HCT116 (cell line): Measurements from ENCODE around the gene ZBTB47. TPM values are rescaled to one million over a fixed set of nuclear protein-coding genes. Genes with fewer than 3 reads are reported as not detected.
A peak's percentile ranks its signal among the peaks of the same experiment; 100 is the strongest.

Experiments used
- ATAC-seq: fragments of 200-7000 bp; cut with Tn5 transposase; 2 replicates; pipeline ENCODE4 v1.9.1; 2020; ENCODE audit warnings: mild to moderate bottlenecking, moderate library complexity
- BruUV-seq: library from RNA; stranded (reverse); fragments of 400-500 nt; replicated peaks from 2 replicates; lab custom pipeline; 2021; lab: Mats Ljungman, UMichigan
- CTCF ChIA-PET: fragments of 300-600 bp; sonication (Branson Sonifier 250); formaldehyde crosslinking; loops from one replicate; lab custom pipeline; 2021; ENCODE audit warnings: antibody characterized with exemption; lab: Charles Lee
- POLR2A ChIA-PET: fragments of 300-600, 350-600 bp; sonication (Branson Sonifier 250); formaldehyde crosslinking; loops from one replicate; lab custom pipeline; 2021; ENCODE audit warnings: antibody characterized with exemption; lab: Charles Lee
- RAD21 ChIA-PET, 2 experiments: fragments of 300-600 bp; sonication (Branson Sonifier 250); formaldehyde crosslinking; loops; one replicate each; lab custom pipeline; 2023; ENCODE audit warnings: low total read pairs in 2 of 2; ENCODE audit not compliant: uncharacterized antibody in 2 of 2, unreplicated experiment in 2 of 2, low non-redundant PET in 1 of 2; lab: Charles Lee
- DNase-seq: peaks from one replicate; pipeline ENCODE4 v3.0.0-alpha.2; 2010; ENCODE audit warnings: low read depth, low spot score
- H2AFZ ChIP-seq: fragments of 200-600 bp; shearing (Covaris generic), sonication (generic); 2 replicates; pipeline ENCODE4 v1.6.1; 2017; ENCODE audit warnings: low read depth, mixed run types, mixed read lengths, antibody characterized with exemption, low read length; ENCODE audit not compliant: poor library complexity, severe bottlenecking
- H3K27ac ChIP-seq: 2 replicates; pipeline ENCODE4 v1.5.1; 2012; ENCODE audit warnings: low read depth, low read length
- H3K27me3 ChIP-seq: fragments of 200-600 bp; sonication (generic); 2 replicates; pipeline ENCODE4 v1.6.1; 2016; ENCODE audit warnings: mixed run types, low read length, mixed read lengths; ENCODE audit not compliant: insufficient read depth
- H3K36me3 ChIP-seq, 2 experiments: fragments of 200-500 bp in 1 of 2; fragments of 200-600 bp in 1 of 2; sonication (Bioruptor generic) in 1 of 2; sonication (generic) in 1 of 2; 2 replicates each; pipeline versions ENCODE4 v1.5.1 to v1.6.1; 2014 to 2016; ENCODE audit warnings: low read length in 2 of 2, inconsistent platforms in 1 of 2, mixed read lengths in 1 of 2, mixed run types in 1 of 2; ENCODE audit not compliant: insufficient read depth in 2 of 2, control insufficient read depth in 1 of 2
- H3K4me1 ChIP-seq, 2 experiments: fragments of 200-600 bp in 1 of 2; sonication (generic) in 1 of 2; 2 replicates each; pipeline versions ENCODE4 v1.5.1 to v1.6.1; 2012 to 2017; ENCODE audit warnings: low read length in 2 of 2, inconsistent platforms in 1 of 2, mild to moderate bottlenecking in 1 of 2, mixed read lengths in 1 of 2, mixed run types in 1 of 2, moderate library complexity in 1 of 2; ENCODE audit not compliant: insufficient read depth in 2 of 2, control insufficient read depth in 1 of 2
- H3K4me2 ChIP-seq: fragments of 200-600 bp; sonication (generic); 2 replicates; pipeline ENCODE4 v1.6.1; 2017; ENCODE audit warnings: mixed run types, low read length, mixed read lengths
- H3K4me3 ChIP-seq, 2 experiments: fragments of 200-600 bp in 1 of 2; sonication (generic) in 1 of 2; replicated peaks in 1 of 2; 2 replicates each; pipeline ENCODE4 v1.5.1; 2011 to 2016; ENCODE audit warnings: low read length in 2 of 2, control low read depth in 1 of 2, low read depth in 1 of 2, mild to moderate bottlenecking in 1 of 2, mixed read lengths in 1 of 2, mixed run types in 1 of 2
- H3K79me2 ChIP-seq: fragments of 200-600 bp; sonication (generic); 2 replicates; pipeline ENCODE4 v1.6.1; 2017; ENCODE audit warnings: mild to moderate bottlenecking, mixed run types, low read length, moderate library complexity, mixed read lengths; ENCODE audit not compliant: insufficient read depth
- H3K9ac ChIP-seq: fragments of 200-600 bp; sonication (generic); 2 replicates; pipeline ENCODE4 v1.6.1; 2016; ENCODE audit warnings: low read length, mixed read lengths
- H3K9me2 ChIP-seq: fragments of 200-600 bp; sonication (generic), shearing (Covaris generic); 2 replicates; pipeline ENCODE4 v1.6.1; 2017; ENCODE audit warnings: mixed run types, mild to moderate bottlenecking, moderate library complexity; ENCODE audit not compliant: insufficient read depth
- H3K9me3 ChIP-seq, 2 experiments: fragments of 200-500 bp in 1 of 2; fragments of 200-600 bp in 1 of 2; sonication (Bioruptor generic) in 1 of 2; sonication (generic) in 1 of 2; 2 replicates each; pipeline ENCODE4 v1.6.1; 2014 to 2017; ENCODE audit warnings: low read length in 2 of 2, mixed read lengths in 2 of 2, inconsistent platforms in 1 of 2, low read depth in 1 of 2, mild to moderate bottlenecking in 1 of 2, mixed run types in 1 of 2, moderate library complexity in 1 of 2; ENCODE audit not compliant: control insufficient read depth in 1 of 2, insufficient read depth in 1 of 2
- H4K20me1 ChIP-seq: fragments of 200-600 bp; sonication (generic), shearing (Covaris generic); 2 replicates; pipeline ENCODE4 v1.6.1; 2017; ENCODE audit warnings: mixed run types, mild to moderate bottlenecking, moderate library complexity; ENCODE audit not compliant: insufficient read depth
- CEBPB ChIP-seq: IDR thresholded peaks from 2 replicates; pipeline ENCODE4 v1.6.1; 2012; ENCODE audit warnings: low read depth
- ELF1 ChIP-seq: IDR thresholded peaks from 2 replicates; pipeline ENCODE4 v1.6.1; 2012; ENCODE audit warnings: low read depth, borderline replicate concordance
- EZH2 ChIP-seq: fragments of 200-600 bp; sonication (generic); IDR thresholded peaks from 2 replicates; pipeline ENCODE4 v1.6.1; 2017; ENCODE audit warnings: antibody characterized with exemption, mixed run types
- EZH2phosphoT487 ChIP-seq: fragments of 200-600 bp; IDR thresholded peaks from 2 replicates; pipeline ENCODE4 v1.6.1; 2018; ENCODE audit warnings: antibody characterized with exemption, borderline replicate concordance
- JUND ChIP-seq: IDR thresholded peaks from 2 replicates; pipeline ENCODE4 v1.6.1; 2012
- POLR2AphosphoS5 ChIP-seq: IDR thresholded peaks from 2 replicates; pipeline ENCODE4 v1.6.1; 2011; ENCODE audit warnings: mild to moderate bottlenecking, low read depth, low read length, moderate library complexity
- SIN3A ChIP-seq: IDR thresholded peaks from 2 replicates; pipeline ENCODE4 v1.6.1; 2012; ENCODE audit warnings: low read depth
- intact Hi-C: fragments of 100-400 bp; cut with micrococcal nuclease; formaldehyde crosslinking; loops from 2 replicates; pipeline ENCODE4 v1.10.0; 2022
- total RNA-seq: library from RNA; stranded (reverse); gene quantifications from one replicate; pipeline ENCODE4 v1.2.1, GENCODE V29; 2021; ENCODE audit not compliant: unreplicated experiment
- TF ChIP-seq, protein P1 (sequence below): IDR thresholded peaks from 2 replicates; pipeline ENCODE4 v1.6.1; 2012
- TF ChIP-seq, protein P2 (sequence below): IDR thresholded peaks from 2 replicates; pipeline ENCODE4 v1.6.1; 2011; ENCODE audit warnings: mild to moderate bottlenecking, low read length, moderate library complexity; ENCODE audit not compliant: insufficient replicate concordance; ENCODE audit errors: extremely low read depth
- TF ChIP-seq, protein P3 (sequence below): IDR thresholded peaks from 2 replicates; pipeline ENCODE4 v1.6.1; 2012

ZBTB47 gene
- total RNA-seq, 1 experiment from 2014 or later: 6.3 TPM

DNA sequence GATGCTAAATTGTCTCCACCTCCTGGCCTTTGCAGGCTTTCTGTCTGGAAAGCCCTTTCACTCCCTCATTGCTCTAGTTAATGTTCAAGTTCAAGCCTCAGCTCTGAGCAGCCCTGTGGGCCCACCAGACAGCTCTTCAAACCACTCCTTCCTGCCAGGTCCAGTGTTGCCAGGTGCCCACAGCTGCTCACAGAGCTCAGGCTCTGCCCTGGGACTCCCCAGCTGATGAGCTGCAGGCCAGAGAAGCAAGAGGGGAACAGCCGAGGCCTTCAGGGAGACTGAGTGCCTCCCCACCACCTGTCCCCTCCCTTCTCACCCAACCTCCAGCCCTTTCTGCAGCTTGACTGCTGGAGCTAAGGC, 1.3 kb upstream of the ZBTB47 start:
- no peak for DNase-seq
- TF ChIP-seq, protein P1, sequence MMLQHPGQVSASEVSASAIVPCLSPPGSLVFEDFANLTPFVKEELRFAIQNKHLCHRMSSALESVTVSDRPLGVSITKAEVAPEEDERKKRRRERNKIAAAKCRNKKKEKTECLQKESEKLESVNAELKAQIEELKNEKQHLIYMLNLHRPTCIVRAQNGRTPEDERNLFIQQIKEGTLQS: no peak
- TF ChIP-seq SIN3A (no peak), POLR2AphosphoS5 (no peak), ELF1 (no peak), CEBPB (no peak), JUND (no peak), EZH2 (no peak), EZH2phosphoT487 (no peak)
- TF ChIP-seq, protein P2, sequence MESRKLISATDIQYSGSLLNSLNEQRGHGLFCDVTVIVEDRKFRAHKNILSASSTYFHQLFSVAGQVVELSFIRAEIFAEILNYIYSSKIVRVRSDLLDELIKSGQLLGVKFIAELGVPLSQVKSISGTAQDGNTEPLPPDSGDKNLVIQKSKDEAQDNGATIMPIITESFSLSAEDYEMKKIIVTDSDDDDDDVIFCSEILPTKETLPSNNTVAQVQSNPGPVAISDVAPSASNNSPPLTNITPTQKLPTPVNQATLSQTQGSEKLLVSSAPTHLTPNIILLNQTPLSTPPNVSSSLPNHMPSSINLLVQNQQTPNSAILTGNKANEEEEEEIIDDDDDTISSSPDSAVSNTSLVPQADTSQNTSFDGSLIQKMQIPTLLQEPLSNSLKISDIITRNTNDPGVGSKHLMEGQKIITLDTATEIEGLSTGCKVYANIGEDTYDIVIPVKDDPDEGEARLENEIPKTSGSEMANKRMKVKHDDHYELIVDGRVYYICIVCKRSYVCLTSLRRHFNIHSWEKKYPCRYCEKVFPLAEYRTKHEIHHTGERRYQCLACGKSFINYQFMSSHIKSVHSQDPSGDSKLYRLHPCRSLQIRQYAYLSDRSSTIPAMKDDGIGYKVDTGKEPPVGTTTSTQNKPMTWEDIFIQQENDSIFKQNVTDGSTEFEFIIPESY: no peak
- TF ChIP-seq, protein P3, sequence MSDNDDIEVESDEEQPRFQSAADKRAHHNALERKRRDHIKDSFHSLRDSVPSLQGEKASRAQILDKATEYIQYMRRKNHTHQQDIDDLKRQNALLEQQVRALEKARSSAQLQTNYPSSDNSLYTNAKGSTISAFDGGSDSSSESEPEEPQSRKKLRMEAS: no peak
- H4K20me1 ChIP-seq: no peaks in the 10 kb centered on the region
- H3K4me2 ChIP-seq: peak overlapping the region; percentile 99
- H3K27me3 ChIP-seq: no peaks in the 10 kb centered on the region
- ChIA-PET RAD21 (interaction anchor here in 1 of 2 experiments (0.6 kb wide), 1 partner anchor 92 kb away, joined by 3 read pairs; no protein-coding TSS in a partner anchor), POLR2A (interaction anchor here (2.2 to 3.0 kb wide), 2 partner anchors 11 to 52 kb away, joined by 5 to 9 read pairs; partner anchors contain the start of gene NKTR), CTCF (interaction anchor here (0.9 to 1.1 kb wide), 3 partner anchors 91 to 105 kb away, joined by 4 to 5 read pairs (median 4); no protein-coding TSS in a partner anchor)
- peak overlapping the region; percentile 84 for H3K27ac ChIP-seq
- no peaks in the 10 kb centered on the region for H3K9me2 ChIP-seq
- peak; percentile 10 for ATAC-seq
- peak overlapping the region; percentile 46 for H2AFZ ChIP-seq
- no peaks in the 10 kb centered on the region for H3K9me3 ChIP-seq
- intact Hi-C loops: loop anchor here (5.0 kb wide), 2 partner anchors 50 to 90 kb away; partner anchors contain the start of gene NKTR
- no TSS peak for BruUV-seq
- peaks cover 0 to 9% of the 10 kb centered on the region in 2 experiments; a peak in 2 of 4 replicates for H3K36me3 ChIP-seq
- H3K4me1 ChIP-seq: peaks cover 42 to 63% of the 10 kb centered on the region in 2 experiments
- H3K79me2 ChIP-seq: peaks cover 16% of the 10 kb centered on the region; the same call in 1 of the 2 replicates
- peak overlapping the region in 1 of 2 experiments; percentile 86; a peak in 2 of 4 replicates for H3K4me3 ChIP-seq
- peak overlapping the region; percentile 86 for H3K9ac ChIP-seq
